ENCODE data around the gene DOC2A.
A peak's percentile ranks its signal among the peaks of the same experiment; 100 is the strongest.
"Not testable (repeated sequence)": the region's sequence is repeated elsewhere in the genome, so short reads cannot be mapped to it uniquely, and the experiment has no call there.

Gene DOC2A

GRCh38 chr16:29973384-29974246 is 37.2 kb downstream of the DOC2A start, which contains the start of gene TAOK2:
TSS of gene TAOK2 (plus strand) at chr16:29973868. CDS start at chr16:29977773, 3,905 bp downstream.
- DNase-seq (ENCODE audit: low read depth in 1 of 2, low spot score in 1 of 2): peak; percentile 93 to 94

- no peak for DNase-seq (ENCODE audit: low read depth in 1 of 2, low spot score in 1 of 2)
Measured at GRCh38 chr16:29972992-29973383, 37.8 kb downstream of the DOC2A start.

GRCh38 chr16:29972500-29972899 is 38.3 kb downstream of the DOC2A start:
- DNase-seq (ENCODE audit: low read depth in 1 of 2, low spot score in 1 of 2): no peak

GRCh38 chr16:29971304-29971703 is 39.5 kb downstream of the DOC2A start:
- DNase-seq (ENCODE audit: low read depth in 1 of 2, low spot score in 1 of 2): no peak

GRCh38 chr16:29968205-29968604 is 42.6 kb downstream of the DOC2A start:
- DNase-seq (ENCODE audit: low read depth in 1 of 2, low spot score in 1 of 2): no peak

- DNase-seq (ENCODE audit: low read depth in 1 of 2, low spot score in 1 of 2): no peak
Measured at GRCh38 chr16:29963021-29963743, 47.6 kb downstream of the DOC2A start.

GRCh38 chr16:29962344-29962994 is 48.4 kb downstream of the DOC2A start:
- no peak for DNase-seq (ENCODE audit: low read depth in 1 of 2, low spot score in 1 of 2)

GRCh38 chr16:29961479-29962343 is 49.1 kb downstream of the DOC2A start, which contains the start of gene TMEM219:
TSS of gene TMEM219 (plus strand) at chr16:29962079. CDS start at chr16:29963144, 1,065 bp downstream.
- peak; percentile 84 to 95 for DNase-seq (ENCODE audit: low read depth in 1 of 2, low spot score in 1 of 2)

GRCh38 chr16:29961127-29961478 is 49.7 kb downstream of the DOC2A start:
- DNase-seq (ENCODE audit: low read depth in 1 of 2, low spot score in 1 of 2): no peak

- DNase-seq (ENCODE audit: low read depth in 1 of 2, low spot score in 1 of 2): not testable (repeated sequence)
Measured at GRCh38 chr16:29959821-29960220, 51.0 kb downstream of the DOC2A start.

- DNase-seq (ENCODE audit: low read depth in 1 of 2, low spot score in 1 of 2): no peak
Measured at GRCh38 chr16:29959293-29959692, 51.5 kb downstream of the DOC2A start.

GRCh38 chr16:29958756-29959155 is 52.1 kb downstream of the DOC2A start:
- DNase-seq (ENCODE audit: low read depth in 1 of 2, low spot score in 1 of 2): no peak

Measured in activated CD4-positive, alpha-beta T cell treated with anti-CD3 and anti-CD28 coated beads, Interleukin-2, amount 50 U/mL, for 24 hours (primary cell).